Superior temporal gyrus (tissue), 1 donor: ENCODE results near the gene ACADS.

Experiments used
- DNase-seq: peaks from one replicate; pipeline ENCODE4 v3.0.0-alpha.2; 2016; ENCODE audit errors: extremely low spot score

ACADS gene

DNA sequence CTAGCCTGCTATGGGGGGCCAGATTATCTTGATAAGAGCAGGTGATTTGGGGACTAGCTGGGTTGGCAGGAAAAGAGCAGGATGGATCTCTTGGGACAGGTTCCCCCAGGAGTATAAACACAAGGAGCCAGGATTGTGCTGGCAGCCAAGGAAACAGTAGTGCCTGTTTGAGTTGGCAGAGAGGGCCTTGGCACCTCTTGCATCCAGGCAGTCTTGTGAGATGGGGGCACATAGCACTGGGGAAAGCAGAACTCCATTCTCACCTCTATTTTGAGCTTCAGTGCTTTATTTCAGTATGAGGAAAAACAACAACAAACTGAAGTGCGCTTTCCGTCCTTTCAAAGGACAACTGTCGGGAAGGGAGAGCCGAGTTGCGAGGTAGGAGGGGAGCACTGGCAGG lies 24.7 kb upstream of the ACADS start:
- no peak for DNase-seq

DNA sequence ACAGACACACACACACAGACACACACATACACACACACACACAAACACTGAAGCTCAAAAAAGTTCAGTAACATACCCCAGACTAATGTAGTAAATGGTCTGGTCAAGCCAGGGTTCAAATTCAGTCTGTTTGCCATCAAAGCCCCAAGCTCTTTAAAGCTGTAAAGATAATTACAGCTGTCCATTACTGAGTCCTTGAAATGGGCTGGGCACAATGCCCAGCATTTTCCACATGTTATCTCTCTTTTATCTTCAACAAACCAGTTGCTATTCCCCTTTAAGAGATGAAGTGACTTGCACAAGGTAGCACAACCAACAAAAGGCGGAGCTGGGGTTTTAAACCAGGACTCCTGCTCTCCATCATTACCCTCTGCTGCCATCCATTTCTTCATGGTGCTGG lies 23.0 kb upstream of the ACADS start:
- no peak for DNase-seq

DNA sequence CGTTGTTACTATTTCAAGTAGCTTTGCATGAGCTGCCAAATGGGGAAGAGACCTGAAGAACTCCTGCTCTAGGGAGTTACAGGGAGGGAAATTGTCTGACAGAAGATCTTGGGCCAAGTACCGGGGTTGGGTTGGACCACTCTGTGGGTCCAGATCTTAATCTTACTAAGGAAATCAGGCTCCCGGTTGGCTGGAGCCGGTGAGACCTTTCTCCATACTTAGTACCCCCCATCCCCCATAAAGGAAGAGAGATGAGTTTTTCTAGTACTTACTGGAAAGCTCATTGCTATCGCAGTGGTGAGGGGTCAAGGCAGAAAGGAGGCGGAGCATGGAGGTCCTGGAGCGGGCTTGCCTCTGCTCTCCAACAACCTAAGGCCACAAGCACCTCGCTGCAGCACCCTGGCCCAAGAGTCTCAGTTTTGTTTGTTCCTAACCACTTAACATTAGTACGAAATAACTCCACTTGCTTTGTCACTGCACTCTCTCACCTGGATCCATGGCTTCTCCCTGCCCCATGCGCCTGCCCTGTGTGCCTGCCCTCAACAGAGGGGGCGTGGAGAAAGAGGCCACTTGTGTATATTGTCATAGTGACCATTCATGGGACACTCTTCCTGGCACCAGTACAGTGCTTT lies 22.2 kb upstream of the ACADS start:
- DNase-seq = no peak

DNA sequence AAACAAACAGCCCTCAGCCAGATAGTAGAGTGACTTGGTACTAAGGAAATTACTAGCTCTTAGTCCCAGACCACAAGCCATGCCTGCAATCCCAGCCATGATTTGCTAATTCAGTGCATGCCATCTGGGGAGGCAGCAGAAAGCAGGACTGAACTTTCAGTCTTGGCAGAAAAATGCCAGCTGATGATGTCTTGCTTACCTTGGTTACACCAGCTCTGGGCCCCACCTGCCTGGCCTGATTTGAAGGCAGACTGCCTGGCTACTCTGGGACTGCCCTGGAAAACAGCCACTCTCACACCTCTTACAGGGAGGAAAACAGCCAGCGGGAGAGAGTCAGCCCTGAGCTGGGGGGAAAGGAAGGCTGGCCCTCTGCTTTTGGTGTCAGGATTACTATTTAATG lies 20.0 kb upstream of the ACADS start:
- no peak for DNase-seq

DNA sequence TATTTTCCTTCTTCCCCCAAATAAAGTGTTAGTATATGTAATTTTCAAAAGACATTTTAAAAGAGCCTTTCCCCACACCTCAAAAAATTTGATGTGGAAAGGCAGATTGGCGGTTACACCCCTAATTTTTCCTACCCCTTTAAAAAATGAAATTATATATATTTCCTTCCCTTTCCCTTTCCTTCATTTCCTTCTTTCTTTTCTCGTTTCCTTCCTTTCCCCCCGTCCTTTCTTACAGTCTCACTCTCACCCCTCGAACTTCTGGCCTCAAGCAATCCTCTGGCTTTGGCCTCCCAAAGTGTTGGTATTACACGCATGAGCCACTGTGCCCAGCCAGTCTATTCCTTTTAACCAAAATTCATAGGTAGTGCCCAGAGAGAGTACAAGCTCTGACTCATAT lies 19.6 kb upstream of the ACADS start:
- DNase-seq = no peak

DNA sequence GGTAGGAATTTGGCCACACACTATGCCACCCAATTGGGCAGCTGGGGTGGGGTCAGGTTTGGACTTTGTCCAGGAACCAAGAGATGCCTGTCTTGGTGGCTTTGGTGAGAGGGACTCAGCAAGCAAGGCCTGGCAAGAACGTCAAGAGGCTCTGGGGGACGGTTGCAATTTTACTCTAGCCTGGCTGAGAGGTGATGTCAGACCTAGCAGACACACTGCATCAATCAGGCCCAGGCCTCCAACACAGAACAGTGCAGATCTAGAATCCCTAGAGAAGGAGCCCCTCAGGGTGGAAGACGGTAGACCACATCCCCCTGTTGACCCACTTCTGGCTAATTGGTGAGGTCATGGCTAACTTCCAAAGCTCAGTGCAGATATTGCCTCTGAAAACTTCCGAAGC lies 17.0 kb upstream of the ACADS start:
- no peak for DNase-seq

DNA sequence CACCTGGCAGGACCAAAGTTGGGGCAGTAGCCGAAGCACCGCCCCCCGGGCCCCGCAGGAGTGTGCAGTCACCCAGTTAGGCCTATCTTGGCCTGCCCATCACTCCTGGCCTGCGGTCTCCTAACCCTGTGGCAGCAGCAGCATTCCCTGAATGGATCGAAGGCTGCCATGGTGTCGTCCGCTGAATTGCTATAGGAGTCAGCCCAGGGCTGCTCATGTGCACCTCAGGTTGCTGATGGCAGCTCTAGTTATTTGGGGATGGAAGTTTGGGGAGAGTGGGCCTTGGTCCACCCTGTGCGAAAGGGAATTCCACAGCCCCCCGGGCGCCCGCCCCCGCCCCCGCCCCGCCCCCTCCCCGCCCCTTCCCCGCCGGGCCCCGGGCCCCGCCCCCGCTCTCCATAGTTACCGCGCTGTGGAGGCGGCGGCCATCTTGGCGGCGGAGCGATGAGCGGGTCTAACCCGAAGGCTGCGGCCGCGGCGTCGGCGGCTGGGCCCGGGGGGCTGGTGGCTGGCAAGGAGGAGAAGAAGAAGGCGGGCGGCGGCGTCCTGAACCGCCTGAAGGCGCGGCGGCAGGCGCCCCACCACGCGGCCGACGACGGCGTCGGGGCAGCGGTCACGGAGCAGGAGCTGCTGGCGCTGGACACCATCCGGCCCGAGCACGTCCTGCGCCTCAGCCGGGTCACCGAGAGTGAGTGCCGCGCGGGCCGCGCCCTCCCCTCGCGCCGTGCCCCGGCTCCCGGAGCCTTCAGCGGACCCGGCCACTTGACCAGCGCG lies 15.4 kb upstream of the ACADS start, which contains the start of gene UNC119B:
Gene UNC119B, plus strand, starts transcription at position 428 of the 774 bp plus-strand sequence. Its CDS starts 17 bp downstream, at position 445.
- peak; percentile 57 for DNase-seq

DNA sequence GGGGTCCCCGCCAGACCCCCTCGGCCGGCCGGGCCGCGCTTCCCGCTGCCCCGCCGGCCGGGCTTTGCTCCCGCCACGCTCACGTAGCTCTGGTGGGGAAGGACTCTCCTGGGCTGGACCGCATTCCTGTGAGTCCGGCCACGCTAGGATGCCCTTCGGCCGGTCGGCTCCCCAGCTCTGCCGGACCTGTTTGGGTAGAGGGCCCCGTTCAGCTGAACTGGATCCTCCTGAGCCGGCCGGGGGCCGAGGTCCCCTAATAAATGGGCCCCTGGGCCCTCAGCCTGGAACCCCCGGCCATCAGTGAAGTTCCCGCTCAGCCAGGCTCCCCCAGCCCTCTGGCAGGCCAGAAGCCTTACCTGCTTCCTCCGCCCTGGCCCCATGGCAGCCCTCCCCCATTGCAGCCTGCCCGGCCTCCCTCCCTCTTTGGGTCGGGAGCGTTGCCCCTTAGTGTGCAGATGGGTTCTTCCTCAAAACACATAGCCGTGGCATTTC lies 14.8 kb upstream of the ACADS start:
- no peak for DNase-seq

DNA sequence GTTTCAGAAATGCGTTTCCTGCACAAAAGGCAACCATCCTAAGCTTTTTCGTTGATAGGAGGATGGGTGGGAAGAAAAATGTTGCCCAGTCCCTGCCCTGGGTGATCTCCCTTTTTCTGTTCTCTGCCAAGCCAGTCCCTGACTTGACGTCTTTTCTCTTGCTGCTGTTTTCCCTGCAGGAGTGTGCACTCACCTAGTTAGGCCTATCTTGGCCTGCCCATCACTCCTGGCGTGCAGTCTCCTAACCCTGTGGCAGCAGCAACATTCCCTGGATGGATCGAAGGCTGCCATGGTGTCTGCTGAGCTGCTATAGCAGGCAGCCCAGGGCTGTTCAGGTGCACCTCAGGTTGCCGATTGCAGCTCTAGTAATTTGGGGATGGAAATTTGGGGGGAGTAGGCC lies 14.2 kb upstream of the ACADS start:
- peak; percentile 39 for DNase-seq

DNA sequence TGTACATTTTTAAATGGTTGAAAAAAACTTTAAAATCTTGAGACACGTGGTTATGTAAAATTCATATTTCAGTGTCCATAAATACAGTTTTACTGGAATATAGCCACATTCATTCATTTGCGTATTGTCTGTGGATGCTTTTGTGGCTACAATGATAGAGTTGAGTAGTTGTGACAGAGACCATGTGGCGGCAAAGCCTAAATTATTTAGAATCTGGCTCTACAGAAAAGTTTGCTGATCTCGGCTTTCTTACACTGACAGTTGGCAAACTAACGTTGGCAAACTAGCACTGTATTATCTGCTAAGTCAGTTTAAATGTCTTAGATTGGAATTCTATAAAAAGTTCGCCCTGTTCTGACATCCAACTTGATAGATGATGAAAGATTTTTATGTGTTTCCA lies 13.0 kb upstream of the ACADS start:
- DNase-seq = peak; percentile 23

DNA sequence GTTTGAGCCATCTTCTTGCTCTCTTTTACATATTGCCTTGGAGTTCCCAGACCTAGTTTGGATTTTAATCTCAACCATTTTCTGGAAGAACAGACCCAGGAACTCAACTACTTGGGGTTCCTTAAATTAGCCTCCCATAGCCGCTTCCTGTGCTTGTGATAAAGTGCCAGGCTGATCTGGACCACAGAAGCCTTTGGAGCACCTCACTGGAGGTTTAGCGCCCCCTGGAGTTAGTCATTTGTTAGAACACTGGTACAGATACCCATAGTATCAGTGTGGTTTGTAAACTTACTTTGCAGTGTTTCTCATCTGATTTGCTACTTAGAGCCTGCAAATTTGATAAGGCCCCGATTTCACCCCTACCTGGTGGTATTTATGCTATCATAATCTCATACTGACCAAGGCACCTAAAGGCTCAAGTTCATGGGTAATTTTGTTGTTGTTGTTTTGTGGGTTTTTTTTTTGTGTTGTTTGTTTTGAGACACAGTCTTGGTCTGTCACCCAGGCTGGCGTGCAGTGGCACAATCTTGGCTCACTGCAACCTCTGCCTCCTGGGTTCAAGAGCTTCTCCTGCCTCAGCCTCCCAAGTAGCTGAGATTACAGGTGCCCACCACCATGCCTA lies 11.7 kb upstream of the ACADS start:
- peak; percentile 95 for DNase-seq

DNA sequence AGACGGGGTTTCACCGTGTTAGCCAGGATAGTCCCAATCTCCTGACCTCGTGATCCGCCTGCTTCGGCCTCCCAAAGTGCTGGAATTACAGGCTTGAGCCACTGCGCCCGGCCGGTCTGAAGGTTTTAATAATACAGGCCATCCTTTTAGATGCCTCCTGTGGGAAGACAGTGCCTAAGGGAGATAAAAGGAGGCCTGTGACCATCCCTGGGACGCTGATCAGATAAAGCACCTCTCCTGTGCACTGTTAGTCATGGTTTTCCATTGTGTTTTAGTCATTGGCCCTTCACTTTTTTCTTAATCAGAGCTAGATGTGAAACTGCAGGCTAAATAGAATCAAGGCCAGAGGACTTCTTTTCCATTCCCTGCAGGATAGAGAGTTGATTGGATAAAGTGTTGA lies 7.6 kb upstream of the ACADS start:
- no peak for DNase-seq

DNA sequence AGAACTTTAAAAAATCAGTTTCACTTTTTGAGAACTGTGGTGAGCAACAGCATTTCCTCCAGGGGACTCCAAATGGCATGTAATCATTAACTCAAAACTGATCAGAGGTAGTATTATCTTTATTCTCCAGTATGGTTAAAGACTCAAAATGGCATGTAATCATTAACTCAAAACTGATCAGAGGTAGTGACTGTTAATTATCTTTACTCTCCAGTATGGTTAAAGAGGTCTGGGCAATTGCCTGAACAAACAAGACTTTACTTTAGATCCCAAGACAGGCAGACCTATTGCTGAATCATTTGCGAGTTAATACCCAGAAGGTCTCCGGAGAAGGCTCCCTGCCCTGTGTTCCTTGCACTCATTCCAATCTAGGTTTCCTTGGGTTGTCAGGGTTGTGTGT lies 6.6 kb upstream of the ACADS start:
- DNase-seq = no peak

DNA sequence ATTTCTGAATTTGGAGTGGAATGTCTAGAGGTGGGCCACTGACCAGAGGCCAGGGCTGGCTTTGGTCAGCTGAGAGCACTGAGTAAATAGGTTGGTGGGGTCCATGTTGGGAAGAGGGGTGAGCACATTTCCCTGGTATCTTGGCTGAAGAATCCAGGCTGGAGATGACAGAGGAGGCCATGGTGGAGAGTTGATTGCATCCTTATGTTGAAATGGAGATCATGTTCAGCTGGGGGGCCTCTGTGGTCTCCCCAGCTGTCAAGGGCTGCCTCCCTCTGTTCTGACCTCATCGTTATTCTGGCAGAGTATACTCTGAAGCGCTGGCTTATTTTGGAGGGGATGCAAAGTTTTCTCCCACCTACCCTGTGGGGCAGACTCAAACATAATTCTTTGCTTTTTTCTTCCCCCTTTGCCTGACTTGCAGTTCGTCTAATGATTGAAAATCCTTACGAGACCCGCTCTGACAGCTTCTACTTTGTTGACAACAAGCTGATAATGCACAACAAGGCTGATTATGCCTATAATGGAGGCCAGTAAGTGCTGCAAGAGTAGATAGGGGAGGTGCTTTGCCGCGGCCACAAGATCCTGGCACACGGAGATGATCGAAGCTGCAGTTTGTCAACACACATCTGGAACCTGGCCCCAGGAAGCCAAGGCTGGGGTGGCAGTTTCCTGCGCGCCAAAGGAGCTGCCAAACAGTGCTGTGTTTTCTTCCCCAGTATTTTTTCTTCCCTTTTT lies 6.0 kb upstream of the ACADS start:
- no peak for DNase-seq

DNA sequence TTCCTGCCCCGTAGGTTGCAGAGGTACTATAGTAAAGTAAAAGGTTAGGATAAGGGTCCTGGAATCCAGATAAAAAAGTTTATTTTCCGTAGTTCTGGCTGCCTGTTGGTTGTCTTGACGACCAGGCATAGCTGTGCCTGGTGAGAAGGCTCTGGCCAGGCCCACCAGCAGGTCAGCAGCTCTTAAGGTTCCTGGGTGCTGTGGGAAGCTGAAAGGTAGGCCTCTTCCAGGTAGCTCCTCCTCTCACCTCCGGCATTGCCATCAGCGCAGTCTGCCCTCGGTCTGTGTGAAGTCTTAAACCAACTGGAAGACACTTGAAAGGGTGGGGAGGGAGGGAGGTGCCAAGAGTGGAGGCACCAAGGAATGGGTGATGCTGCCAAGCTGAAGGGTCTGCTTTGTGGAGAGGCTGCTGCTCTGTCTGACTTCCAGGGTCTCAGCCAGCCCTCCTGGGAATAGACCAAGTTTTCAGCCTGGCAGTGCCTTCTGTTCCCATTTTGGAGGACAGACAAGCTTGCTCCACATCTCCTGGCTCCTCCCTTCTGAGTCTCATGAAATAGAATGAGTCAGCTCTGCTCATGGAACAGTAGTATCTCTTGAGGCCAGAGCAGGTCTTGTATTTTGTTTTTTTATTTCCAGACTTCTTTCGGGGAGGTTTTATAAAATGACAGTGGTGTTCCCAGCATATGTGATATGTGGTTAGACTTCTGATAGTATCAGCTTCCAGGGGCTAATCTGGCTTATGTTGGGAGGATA lies 5.2 kb upstream of the ACADS start:
- DNase-seq = peak; percentile 61

DNA sequence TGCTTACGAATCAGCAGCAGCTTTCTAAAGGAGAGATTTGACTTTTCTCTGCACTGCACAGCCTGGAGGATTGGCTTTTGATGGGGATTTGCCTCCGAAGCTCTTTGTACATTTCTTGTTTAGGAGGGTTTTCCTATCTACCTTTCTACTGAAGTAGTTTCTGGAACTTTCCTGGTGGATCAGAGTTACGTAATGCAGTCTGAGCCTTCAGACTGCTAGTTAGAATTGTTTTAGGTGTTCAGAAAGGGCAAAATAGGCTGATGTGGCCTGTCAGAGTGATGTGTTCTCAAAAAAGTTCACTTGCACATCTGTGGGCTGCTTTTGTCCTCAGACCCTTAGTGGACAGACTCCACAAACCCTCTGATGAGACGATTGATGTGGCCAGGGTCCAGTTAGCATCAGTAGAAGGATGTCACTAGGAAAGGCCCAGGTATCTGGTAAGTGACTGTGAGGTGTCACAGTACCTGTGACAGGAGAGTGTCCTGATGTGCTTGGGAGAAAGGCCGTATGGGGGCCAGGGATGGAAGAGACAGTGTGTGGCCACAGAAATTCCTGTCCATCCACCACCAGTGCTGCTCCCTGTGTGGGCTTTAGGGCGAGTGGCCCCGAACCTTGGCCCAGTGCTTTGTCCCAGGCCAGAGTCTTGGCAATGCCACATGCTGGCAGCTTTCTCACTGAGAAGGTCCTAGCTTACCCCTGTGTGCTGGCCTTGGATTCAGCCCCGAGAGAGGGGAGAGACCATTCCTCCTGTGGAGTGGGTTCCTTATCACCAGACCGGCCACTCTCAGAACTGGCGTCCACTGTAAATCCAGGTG lies 4.4 kb upstream of the ACADS start:
- DNase-seq = no peak

DNA sequence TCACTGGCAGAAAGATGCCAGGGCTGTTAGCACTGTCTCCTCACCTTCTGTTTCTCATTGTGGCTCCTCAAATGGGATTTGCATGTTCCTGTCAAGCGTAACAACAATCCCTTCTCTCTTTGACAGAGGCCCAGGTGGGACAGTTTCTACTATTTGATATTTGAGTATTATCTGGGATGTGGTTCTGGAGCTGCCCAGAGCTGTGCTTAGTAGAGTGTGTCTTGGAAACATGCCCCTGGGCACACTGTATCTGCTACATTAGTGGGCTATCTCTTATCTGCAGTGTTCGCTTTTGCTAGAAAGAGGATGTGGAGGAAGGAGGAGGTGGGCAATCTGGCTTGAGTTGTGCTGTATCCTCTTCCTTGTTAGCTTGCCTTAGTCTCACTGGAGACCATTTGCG lies 3.8 kb upstream of the ACADS start:
- DNase-seq = no peak

DNA sequence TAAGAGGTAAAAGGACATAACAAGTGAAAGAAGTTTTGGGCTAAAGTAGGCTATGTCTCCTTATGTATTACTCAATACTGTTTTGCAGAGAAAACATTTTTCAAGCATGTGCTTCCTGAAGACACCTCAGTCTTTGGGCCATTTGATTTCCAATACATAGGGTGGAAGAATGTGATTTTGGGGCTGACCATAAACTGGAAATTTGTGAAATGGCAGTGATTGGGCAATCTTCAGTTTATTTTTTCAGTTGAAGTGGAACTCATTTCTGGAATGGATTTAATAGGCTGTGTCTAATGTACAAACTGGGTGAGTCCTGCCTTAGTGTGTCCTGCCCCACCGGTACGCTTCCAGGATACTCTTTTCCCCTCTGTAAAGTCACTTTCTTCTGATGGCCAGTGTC lies 2.8 kb upstream of the ACADS start:
- DNase-seq = no peak

DNA sequence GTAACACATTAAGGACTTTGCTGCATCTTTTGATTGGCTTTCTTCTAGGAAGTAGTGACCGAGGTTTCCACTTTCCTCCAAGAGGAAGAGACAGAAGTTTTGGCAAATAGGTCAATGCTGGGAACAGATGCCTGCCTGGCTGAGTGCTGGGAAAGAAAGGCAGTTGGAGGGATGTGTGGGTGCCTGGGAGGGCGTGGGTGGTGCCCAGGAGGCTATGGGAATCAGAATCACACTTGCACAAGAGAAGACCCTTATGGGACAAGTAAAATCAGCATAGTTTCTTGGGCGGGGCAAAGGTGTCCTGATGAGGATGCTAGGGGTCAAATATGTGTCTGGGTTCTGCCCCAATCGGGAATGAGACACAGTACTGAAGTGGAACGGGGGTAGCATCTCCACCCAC lies 906 bp upstream of the ACADS start:
- DNase-seq = no peak

DNA sequence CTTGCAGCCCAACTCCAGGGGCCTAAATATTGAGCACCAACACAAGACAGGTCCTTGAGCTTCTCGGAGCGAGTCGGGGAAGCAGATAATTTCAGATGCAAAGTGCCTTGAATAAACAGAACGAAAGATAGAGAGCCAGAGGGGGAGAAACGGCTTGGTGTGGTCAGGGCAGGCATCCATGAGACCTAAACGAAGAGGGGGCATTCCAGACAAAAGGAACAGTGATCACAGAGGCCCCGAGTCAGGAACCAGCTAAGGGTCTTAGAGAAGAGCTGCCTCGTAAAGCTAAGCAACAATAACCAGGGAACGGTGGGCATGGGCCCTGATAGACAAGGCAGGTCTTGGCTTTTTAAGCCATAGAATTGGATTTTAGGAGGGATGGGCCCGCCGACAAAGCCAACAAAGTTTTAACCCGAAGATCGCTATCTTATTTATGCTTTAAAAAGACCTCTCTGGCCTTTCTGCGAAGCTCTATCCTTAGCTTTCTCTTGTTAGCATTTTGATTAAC lies 421 bp upstream of the ACADS start:
- no peak for DNase-seq

DNA sequence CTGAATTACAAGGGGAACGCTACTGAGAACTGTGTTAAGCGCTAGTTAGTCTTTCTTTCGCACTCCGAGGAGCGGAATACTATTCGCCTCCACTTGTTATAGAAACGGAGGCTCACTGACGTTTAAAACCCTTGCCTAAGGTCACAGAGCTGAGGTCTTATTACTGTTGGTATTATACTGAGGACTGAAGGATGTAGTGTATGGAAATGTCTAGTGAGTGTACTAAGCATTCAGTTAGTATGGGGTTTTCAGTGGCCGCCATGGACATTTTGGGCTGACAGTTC lies 826 bp downstream of the ACADS start:
- no peak for DNase-seq
